HepG2 (cell line): ENCODE measurements around the gene ANKIB1. TPM values are rescaled to one million over a fixed set of nuclear protein-coding genes. Genes with fewer than 3 reads are reported as not detected.
A peak's percentile ranks its signal among the peaks of the same experiment; 100 is the strongest.

Experiments used
- CBX5 ChIP-seq: sonication (generic); formaldehyde crosslinking; IDR thresholded peaks from 2 replicates; pipeline ENCODE4 v1.4.0; 2020; ENCODE audit warnings: missing genetic modification reagents, borderline replicate concordance
- CENPX ChIP-seq: sonication (generic); formaldehyde crosslinking; IDR thresholded peaks from 2 replicates; pipeline ENCODE4 v1.9.0; 2021; ENCODE audit warnings: mild to moderate bottlenecking, missing genetic modification reagents, moderate library complexity
- EZH2 ChIP-seq: conservative IDR thresholded peaks from 2 replicates; pipeline ENCODE4 v1.6.1; 2012; ENCODE audit warnings: mild to moderate bottlenecking, low read depth, low read length, moderate library complexity
- TRIM24 ChIP-seq: sonication (generic); formaldehyde crosslinking; IDR thresholded peaks from 2 replicates; pipeline ENCODE4 v1.8.0; 2022; ENCODE audit warnings: mild to moderate bottlenecking, missing genetic modification reagents
- ZNF205 ChIP-seq: IDR thresholded peaks from 2 replicates; pipeline ENCODE4 v1.6.1; 2018; ENCODE audit warnings: missing biosample characterization, missing genetic modification reagents
- polyA plus RNA-seq, 8 experiments: library from polyadenylated mRNA; depleted of rRNA in 3 of 8; stranded (reverse) in 7 of 8; unstranded in 1 of 8; fragments of >200 nt; fragmentation: Illumina TruSeq in 4 of 8; extraction: Trizol in 4 of 8; gene quantifications; 2 replicates each; pipeline versions ENCODE4 v1.2.1 to v1.2.3, GENCODE V29; 2011 to 2016; ENCODE audit warnings: low read depth in 4 of 8, missing spikeins in 1 of 8, mixed read lengths in 1 of 8; ENCODE audit not compliant: insufficient read depth in 1 of 8
- total RNA-seq, 5 experiments: library from RNA; depleted of rRNA; stranded (reverse); fragments of >200 nt; fragmentation: Illumina TruSeq; extraction: Trizol; gene quantifications; 2 replicates each; pipeline ENCODE4 v1.2.3, GENCODE V29; 2016; ENCODE audit warnings: low read depth in 1 of 5
- TF ChIP-seq, protein P1 (sequence below): sonication (generic); formaldehyde crosslinking; IDR thresholded peaks from 2 replicates; pipeline ENCODE4 v1.8.1; 2023; ENCODE audit warnings: mild to moderate bottlenecking, missing genetic modification reagents
- TF ChIP-seq, protein P2 (sequence below): IDR thresholded peaks from 2 replicates; pipeline ENCODE4 v1.6.1; 2012; ENCODE audit warnings: inconsistent platforms
- TF ChIP-seq, protein P3 (sequence below): IDR thresholded peaks from 2 replicates; pipeline ENCODE4 v1.6.1; 2018; ENCODE audit warnings: missing genetic modification reagents, mild to moderate bottlenecking, missing compliant biosample characterization
- TF ChIP-seq, protein P4 (sequence below): IDR thresholded peaks from 2 replicates; pipeline ENCODE4 v1.6.1; 2012; ENCODE audit warnings: low read depth, low read length, improper control_type of control experiment
- TF ChIP-seq, protein P5 (sequence below): sonication (generic); formaldehyde crosslinking; IDR thresholded peaks from 2 replicates; pipeline ENCODE4 v1.4.0; 2020; ENCODE audit warnings: missing genetic modification reagents, borderline replicate concordance
- TF ChIP-seq, protein P6 (sequence below): sonication (generic); formaldehyde crosslinking; IDR thresholded peaks from 2 replicates; pipeline ENCODE4 v1.5.0; 2020; ENCODE audit warnings: missing genetic modification reagents, mild to moderate bottlenecking, borderline replicate concordance
- TF ChIP-seq, protein P7 (sequence below): sonication (generic); formaldehyde crosslinking; IDR thresholded peaks from 2 replicates; pipeline ENCODE4 v1.4.0; 2020; ENCODE audit warnings: missing genetic modification reagents

ANKIB1 gene
- total and polyA plus RNA-seq, 2 of the 13 experiments (the other 11 are each of a cell fraction or from before 2014, with no cell fraction given) = 28.7 to 29.6 TPM

DNA sequence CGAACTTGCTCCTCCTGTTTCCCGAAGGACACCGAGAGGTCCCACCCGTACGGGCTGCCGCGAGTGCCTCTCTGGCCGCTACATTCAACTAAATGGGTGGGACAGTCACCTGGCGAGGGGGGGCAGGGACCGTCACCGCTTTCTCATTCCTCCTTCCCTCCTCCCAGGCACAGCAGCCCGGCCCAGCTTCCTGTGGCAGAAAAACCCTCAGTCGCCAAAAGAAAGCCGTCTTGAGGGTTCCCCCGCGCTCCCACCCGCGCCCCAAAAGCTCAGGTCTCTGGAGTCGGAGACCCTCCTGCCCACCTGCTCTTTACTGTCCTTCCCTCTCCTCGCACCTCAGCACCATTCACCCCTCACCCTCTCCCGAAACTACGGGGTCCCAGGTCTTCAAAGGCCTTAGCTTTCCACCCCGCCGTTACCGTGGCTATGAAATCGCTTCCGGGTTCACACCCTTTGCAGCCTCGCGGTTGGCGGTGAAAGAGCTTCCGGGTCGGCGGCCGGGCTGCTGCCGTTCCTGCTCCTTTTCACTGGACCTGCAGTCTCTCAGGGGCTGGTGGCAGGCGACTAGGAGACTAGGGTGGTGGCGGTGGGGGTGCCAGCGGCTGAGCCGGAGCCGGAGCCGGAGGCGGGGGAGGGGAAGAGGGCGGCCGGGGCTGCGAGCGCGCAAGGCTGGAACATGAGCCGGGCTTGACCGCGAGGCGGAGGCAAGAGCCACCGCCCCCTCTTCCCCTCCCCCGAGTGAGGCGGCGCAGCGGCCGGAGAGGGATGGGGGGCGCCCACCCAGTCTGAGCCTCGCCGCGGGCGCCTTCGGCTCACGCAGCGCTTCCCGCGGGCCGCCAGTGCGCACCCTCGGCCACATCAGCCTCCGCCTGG is at the start of gene ANKIB1, which contains the start of gene KRIT1 (continued):
- TF ChIP-seq, protein P1, sequence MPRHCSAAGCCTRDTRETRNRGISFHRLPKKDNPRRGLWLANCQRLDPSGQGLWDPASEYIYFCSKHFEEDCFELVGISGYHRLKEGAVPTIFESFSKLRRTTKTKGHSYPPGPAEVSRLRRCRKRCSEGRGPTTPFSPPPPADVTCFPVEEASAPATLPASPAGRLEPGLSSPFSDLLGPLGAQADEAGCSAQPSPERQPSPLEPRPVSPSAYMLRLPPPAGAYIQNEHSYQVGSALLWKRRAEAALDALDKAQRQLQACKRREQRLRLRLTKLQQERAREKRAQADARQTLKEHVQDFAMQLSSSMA (CRISPR knock-in tag) = 0 out of 2 replicates have a peak, but pooled peaks have one; percentile 17
- TF ChIP-seq, protein P2, sequence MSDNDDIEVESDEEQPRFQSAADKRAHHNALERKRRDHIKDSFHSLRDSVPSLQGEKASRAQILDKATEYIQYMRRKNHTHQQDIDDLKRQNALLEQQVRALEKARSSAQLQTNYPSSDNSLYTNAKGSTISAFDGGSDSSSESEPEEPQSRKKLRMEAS = peak; percentile 74
- TF ChIP-seq CENPX (CRISPR knock-in tag) (no peak), TRIM24 (no peak), EZH2 (no peak), ZNF205 (CRISPR knock-in tag) (peak; percentile 53; the same call in 1 of the 2 replicates), CBX5 (CRISPR knock-in tag) (0 out of 2 replicates have a peak, but pooled peaks have one; percentile 12)
- TF ChIP-seq, protein P3, sequence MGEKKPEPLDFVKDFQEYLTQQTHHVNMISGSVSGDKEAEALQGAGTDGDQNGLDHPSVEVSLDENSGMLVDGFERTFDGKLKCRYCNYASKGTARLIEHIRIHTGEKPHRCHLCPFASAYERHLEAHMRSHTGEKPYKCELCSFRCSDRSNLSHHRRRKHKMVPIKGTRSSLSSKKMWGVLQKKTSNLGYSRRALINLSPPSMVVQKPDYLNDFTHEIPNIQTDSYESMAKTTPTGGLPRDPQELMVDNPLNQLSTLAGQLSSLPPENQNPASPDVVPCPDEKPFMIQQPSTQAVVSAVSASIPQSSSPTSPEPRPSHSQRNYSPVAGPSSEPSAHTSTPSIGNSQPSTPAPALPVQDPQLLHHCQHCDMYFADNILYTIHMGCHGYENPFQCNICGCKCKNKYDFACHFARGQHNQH (CRISPR knock-in tag) = peak; percentile 73; the same call in 1 of the 2 replicates
- TF ChIP-seq, protein P4, sequence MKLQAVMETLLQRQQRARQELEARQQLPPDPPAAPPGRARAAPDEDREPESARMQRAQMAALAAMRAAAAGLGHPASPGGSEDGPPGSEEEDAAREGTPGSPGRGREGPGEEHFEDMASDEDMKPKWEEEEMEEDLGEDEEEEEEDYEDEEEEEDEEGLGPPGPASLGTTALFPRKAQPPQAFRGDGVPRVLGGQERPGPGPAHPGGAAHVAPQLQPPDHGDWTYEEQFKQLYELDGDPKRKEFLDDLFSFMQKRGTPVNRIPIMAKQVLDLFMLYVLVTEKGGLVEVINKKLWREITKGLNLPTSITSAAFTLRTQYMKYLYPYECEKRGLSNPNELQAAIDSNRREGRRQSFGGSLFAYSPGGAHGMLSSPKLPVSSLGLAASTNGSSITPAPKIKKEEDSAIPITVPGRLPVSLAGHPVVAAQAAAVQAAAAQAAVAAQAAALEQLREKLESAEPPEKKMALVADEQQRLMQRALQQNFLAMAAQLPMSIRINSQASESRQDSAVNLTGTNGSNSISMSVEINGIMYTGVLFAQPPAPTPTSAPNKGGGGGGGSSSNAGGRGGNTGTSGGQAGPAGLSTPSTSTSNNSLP = no peak
- TF ChIP-seq, protein P5, sequence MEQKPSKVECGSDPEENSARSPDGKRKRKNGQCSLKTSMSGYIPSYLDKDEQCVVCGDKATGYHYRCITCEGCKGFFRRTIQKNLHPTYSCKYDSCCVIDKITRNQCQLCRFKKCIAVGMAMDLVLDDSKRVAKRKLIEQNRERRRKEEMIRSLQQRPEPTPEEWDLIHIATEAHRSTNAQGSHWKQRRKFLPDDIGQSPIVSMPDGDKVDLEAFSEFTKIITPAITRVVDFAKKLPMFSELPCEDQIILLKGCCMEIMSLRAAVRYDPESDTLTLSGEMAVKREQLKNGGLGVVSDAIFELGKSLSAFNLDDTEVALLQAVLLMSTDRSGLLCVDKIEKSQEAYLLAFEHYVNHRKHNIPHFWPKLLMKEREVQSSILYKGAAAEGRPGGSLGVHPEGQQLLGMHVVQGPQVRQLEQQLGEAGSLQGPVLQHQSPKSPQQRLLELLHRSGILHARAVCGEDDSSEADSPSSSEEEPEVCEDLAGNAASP (CRISPR knock-in tag) = peak; percentile 44
- TF ChIP-seq, protein P6, sequence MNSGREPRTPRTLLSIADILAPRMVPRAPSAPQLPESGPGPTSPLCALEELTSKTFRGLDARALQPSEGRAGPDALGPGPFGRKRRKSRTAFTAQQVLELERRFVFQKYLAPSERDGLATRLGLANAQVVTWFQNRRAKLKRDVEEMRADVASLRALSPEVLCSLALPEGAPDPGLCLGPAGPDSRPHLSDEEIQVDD = peak; percentile 27; the same call in 1 of the 2 replicates
- TF ChIP-seq, protein P7, sequence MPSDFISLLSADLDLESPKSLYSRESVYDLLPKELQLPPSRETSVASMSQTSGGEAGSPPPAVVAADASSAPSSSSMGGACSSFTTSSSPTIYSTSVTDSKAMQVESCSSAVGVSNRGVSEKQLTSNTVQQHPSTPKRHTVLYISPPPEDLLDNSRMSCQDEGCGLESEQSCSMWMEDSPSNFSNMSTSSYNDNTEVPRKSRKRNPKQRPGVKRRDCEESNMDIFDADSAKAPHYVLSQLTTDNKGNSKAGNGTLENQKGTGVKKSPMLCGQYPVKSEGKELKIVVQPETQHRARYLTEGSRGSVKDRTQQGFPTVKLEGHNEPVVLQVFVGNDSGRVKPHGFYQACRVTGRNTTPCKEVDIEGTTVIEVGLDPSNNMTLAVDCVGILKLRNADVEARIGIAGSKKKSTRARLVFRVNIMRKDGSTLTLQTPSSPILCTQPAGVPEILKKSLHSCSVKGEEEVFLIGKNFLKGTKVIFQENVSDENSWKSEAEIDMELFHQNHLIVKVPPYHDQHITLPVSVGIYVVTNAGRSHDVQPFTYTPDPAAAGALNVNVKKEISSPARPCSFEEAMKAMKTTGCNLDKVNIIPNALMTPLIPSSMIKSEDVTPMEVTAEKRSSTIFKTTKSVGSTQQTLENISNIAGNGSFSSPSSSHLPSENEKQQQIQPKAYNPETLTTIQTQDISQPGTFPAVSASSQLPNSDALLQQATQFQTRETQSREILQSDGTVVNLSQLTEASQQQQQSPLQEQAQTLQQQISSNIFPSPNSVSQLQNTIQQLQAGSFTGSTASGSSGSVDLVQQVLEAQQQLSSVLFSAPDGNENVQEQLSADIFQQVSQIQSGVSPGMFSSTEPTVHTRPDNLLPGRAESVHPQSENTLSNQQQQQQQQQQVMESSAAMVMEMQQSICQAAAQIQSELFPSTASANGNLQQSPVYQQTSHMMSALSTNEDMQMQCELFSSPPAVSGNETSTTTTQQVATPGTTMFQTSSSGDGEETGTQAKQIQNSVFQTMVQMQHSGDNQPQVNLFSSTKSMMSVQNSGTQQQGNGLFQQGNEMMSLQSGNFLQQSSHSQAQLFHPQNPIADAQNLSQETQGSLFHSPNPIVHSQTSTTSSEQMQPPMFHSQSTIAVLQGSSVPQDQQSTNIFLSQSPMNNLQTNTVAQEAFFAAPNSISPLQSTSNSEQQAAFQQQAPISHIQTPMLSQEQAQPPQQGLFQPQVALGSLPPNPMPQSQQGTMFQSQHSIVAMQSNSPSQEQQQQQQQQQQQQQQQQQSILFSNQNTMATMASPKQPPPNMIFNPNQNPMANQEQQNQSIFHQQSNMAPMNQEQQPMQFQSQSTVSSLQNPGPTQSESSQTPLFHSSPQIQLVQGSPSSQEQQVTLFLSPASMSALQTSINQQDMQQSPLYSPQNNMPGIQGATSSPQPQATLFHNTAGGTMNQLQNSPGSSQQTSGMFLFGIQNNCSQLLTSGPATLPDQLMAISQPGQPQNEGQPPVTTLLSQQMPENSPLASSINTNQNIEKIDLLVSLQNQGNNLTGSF (CRISPR knock-in tag) = no peak
